Bronchial epithelial cell (primary cell): ENCODE measurements around the gene AKR1C2. TPM values are rescaled to one million over a fixed set of nuclear protein-coding genes. Genes with fewer than 3 reads are reported as not detected.
A peak's percentile ranks its signal among the peaks of the same experiment; 100 is the strongest.
"Not testable (repeated sequence)": the region's sequence is repeated elsewhere in the genome, so short reads cannot be mapped to it uniquely, and the experiment has no call there.

ENCODE experiments used
- DNase-seq: peaks from one replicate; pipeline ENCODE4 v3.0.0-alpha.2; 2010; ENCODE audit warnings: low read depth
- FAIRE-seq: peaks from 2 replicates; lab custom pipeline; 2011; peaks lifted over from hg19 to GRCh38; lab: Jason Lieb, UNC
- H3K27me3 ChIP-seq: 2 replicates; pipeline ENCODE4 v1.5.1; 2011; ENCODE audit warnings: low read length; ENCODE audit not compliant: control insufficient read depth, insufficient read depth
- H3K36me3 ChIP-seq: 2 replicates; pipeline ENCODE4 v1.5.1; 2011; ENCODE audit warnings: low read length; ENCODE audit not compliant: control insufficient read depth, insufficient read depth
- H3K4me3 ChIP-seq: 2 replicates; pipeline ENCODE4 v1.5.1; 2011; ENCODE audit warnings: mild to moderate bottlenecking, low read depth, low read length, control low read depth
- total RNA-seq: library from RNA; depleted of rRNA; stranded (reverse); fragments of >200 nt; gene quantifications from 2 replicates; pipeline ENCODE4 v1.2.1, GENCODE V29; 2014
- TF ChIP-seq, protein P1 (sequence below): IDR thresholded peaks from 2 replicates; pipeline ENCODE4 v1.5.1; 2011; ENCODE audit warnings: mild to moderate bottlenecking, moderate library complexity, low read length, control low read depth, inconsistent platforms; ENCODE audit not compliant: insufficient read depth, severe bottlenecking

Gene AKR1C2
- total RNA-seq, 1 donor from 2014 or later: 191 TPM

DNA sequence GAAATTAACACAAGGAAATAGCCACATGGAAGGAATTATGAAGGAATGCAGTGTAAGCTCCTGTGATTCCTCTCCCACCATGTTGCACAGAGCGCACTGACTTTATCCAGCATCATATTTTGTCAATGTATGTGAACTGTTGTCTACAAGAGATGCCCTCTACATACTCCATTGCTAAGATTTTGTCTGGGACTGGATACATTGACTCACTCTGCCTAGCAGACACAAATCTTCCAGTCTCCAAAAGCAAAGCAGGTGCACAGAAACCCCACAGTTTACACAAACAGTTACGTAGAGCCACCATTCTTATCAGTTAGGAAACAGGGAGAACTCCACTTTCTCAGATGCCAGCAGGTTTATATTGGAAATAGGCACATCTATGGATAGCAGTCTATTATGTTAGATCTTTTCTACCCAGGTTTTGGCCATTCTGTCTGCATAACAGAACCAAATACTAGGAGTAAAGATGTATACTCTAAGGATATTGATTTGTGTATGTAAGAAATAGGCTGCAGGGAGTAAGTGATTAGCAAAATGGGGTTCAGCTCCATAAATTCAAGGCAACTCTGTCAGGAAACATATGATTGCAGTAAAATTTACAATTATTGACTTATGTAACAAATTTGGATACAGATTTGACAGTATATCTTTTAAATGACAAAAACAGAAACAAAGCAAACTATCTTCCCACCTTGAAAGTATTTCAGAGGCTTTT lies 1.5 kb downstream of the AKR1C2 start:
- Histone ChIP-seq H3K36me3 (peaks cover 10% of the 10 kb centered on the region), H3K27me3 (no peaks in the 10 kb centered on the region), H3K4me3 (peak overlapping the region; percentile 42)
- TF ChIP-seq, protein P1, sequence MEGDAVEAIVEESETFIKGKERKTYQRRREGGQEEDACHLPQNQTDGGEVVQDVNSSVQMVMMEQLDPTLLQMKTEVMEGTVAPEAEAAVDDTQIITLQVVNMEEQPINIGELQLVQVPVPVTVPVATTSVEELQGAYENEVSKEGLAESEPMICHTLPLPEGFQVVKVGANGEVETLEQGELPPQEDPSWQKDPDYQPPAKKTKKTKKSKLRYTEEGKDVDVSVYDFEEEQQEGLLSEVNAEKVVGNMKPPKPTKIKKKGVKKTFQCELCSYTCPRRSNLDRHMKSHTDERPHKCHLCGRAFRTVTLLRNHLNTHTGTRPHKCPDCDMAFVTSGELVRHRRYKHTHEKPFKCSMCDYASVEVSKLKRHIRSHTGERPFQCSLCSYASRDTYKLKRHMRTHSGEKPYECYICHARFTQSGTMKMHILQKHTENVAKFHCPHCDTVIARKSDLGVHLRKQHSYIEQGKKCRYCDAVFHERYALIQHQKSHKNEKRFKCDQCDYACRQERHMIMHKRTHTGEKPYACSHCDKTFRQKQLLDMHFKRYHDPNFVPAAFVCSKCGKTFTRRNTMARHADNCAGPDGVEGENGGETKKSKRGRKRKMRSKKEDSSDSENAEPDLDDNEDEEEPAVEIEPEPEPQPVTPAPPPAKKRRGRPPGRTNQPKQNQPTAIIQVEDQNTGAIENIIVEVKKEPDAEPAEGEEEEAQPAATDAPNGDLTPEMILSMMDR: no peak
- no peak for FAIRE-seq
- DNase-seq: no peak

DNA sequence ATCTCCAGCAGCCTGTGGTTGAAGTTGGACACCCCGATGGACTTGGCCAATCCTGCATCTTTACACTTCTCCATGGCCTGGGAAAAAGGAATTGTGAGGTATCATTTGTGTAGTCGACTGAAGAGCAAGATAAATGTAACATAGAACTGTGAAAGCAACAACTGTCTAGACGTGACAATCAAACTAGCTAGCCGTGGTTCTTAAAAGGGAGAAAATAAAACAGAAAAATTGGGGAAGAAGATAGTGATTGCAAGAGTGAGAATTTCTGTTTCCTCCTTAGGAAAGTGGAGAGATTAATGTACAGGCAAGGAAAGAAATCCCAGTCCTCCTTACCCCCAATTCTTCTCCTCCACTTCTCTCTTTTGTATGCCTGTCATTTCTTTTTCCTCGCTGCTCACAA lies 5.0 kb downstream of the AKR1C2 start:
- TF ChIP-seq, protein P1: no peak
- no peak for FAIRE-seq
- peaks cover 12% of the 10 kb centered on the region for H3K36me3 ChIP-seq
- no peak for DNase-seq
- no peaks in the 10 kb centered on the region for H3K27me3 ChIP-seq
- no peak overlapping the region for H3K4me3 ChIP-seq

DNA sequence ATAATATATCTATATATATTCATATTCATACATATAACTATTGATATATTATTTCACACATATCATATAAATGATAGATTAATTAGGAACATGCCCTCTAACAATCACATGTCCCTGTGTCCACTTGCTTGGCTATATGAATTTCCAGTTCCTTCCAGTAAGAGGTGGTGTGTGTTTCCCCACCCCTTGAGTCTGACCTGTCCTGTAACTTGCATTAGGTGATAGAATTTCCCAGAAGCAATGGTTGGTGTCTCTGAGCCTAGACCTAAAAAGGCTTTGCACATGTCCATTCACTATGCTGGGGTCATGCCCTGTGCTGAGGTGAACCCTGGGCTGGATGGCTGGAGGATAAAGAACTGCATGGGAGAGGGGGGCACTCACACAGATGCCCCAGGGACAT lies 9.4 kb downstream of the AKR1C2 start:
- H3K4me3 ChIP-seq, DNase-seq, H3K36me3 ChIP-seq, H3K27me3 ChIP-seq: not testable (repeated sequence)
- FAIRE-seq: peak; percentile 81

DNA sequence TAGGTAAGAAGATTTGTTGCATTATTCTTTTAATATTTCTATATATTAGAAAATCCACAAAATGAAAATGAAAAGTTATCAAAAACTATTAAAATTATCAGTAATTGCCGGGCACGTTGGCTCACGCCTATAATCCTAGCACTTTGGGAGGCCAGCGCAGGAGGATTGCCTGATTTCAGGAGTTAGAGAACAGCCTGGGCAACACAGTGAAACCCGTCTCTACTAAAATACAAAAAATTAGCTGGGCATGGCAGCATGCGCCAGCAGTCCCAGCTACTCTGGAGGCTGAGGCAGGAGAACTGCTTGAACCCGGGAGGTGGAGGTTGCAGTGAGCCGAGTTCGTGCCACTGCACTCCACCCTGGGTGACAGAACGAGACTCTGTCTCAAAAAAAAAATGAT lies 11.1 kb downstream of the AKR1C2 start:
- DNase-seq, H3K36me3 ChIP-seq, FAIRE-seq: not testable (repeated sequence)

DNA sequence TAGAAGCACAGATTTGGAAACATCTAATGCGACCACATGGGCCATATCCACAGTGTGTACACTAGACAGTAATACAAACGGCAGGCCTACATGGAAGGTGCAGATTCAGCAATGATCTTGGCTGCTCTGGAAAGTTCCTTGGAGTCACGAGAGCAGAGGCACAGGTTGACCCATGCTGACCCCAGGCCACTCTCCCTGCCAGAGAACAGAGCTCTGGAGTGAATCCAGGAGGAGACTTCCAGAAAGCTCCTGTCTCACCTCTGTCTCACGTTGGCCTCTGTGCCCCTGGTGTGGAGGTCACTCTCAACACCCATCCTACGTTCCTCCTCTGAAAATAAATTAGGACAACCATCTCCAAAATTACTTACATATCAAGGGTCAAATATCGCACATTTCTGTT lies 12.2 kb downstream of the AKR1C2 start:
- not testable (repeated sequence) for H3K27me3 ChIP-seq, H3K36me3 ChIP-seq, H3K4me3 ChIP-seq, DNase-seq, FAIRE-seq

More for the DNA sequence above, 11.1 kb downstream of the AKR1C2 start:
- H3K27me3 ChIP-seq, H3K4me3 ChIP-seq: not testable (repeated sequence)

DNA sequence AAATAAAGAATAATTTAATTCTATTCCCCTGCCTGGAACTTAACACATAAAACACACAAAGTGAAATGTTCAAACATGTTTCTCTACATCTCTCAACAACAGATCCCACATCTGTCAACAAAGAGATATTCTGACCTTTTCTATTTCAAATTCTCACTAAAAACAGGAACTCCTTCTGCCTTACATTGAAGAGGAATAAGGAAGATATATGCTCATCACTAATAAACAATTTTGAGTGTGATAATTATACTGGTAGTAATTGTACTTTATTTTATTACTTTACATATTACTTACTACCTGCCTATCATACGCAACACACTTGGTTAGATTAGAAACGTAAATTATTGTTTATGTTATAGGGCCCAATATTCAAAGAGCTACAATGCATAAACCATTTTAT lies 13.4 kb downstream of the AKR1C2 start:
- TF ChIP-seq, protein P1: no peak
- DNase-seq (no peak), FAIRE-seq (no peak)
- Histone ChIP-seq H3K27me3 (no peaks in the 10 kb centered on the region), H3K4me3 (no peak overlapping the region), H3K36me3 (peaks cover 5% of the 10 kb centered on the region)

DNA sequence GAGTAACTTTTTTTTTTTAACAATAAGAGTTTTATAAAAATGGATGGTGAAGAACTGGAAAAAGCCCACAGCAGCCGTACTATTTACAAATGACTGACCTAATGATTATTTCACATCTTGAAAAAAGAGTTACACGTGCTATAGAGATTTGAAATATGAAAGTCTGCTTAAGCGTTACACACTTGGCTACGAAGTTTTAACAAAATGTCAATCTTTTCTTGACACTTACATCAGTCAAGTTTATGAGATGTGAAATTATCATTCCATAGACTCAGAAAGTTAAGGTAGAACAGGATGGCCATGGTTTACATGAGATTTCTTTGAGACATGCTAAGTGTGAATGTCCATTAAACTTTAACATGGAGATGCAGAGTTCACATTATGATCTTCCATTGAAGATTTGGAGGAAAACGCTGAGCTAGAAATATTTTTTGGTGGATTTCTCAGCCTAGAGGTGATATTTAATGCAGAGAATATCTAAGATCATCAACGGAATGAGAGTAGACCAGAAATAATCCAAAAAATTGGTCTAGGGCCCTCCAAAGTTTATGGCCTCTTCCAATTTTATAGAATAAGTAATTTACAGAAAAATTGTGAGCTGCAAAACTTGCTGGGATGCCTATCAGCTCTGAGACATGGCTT lies 15.5 kb downstream of the AKR1C2 start:
- FAIRE-seq, H3K36me3 ChIP-seq, DNase-seq, H3K27me3 ChIP-seq, H3K4me3 ChIP-seq: not testable (repeated sequence)
